Posterior cingulate gyrus (tissue), 11 donors: ENCODE data around the gene RBFOX2.
"Not testable (repeated sequence)": the region's sequence is repeated elsewhere in the genome, so short reads cannot be mapped to it uniquely, and the experiment has no call there.

Experiments used
- DNase-seq, 10 donors: peaks; one replicate each; pipeline versions ENCODE4 v3.0.0 to v3.0.0-alpha.2; 2020 to 2021; ENCODE audit warnings: mixed read lengths in 3 of 10
- intact Hi-C: fragments of 100-400 bp; cut with DNase I; formaldehyde crosslinking; loops from one replicate; pipeline ENCODE4 v1.15.1; 2023

The RBFOX2 gene

GRCh38 chr22:35842954-35843353, 185.7 kb downstream of the RBFOX2 start:
- intact Hi-C loops: no loop called here
- no peak for DNase-seq

DNA sequence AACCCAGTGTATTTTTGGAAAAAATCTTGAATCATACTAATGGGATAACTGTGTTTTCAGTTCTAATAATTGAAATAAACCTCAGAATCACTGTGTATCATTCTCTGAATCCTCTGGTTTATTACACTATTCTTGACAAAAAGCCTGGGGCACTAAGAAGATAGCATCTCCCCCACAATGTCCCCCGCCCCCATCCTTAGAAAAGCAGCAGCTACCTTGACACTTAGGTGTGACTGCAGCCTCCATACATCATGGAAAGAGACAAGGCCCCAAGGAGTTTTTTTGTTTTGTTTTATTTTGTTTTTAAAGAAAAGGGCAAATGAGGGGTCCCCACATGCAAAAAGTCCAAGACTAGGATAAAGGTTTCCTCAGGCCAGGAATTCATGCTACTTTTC, 186.1 kb downstream of the RBFOX2 start:
- no peak for DNase-seq
- intact Hi-C loops: no loop called here

- no peak for DNase-seq
- intact Hi-C loops: no loop called here
These were observed 186.6 kb downstream of the RBFOX2 start for GRCh38 chr22:35841907-35842518.

- DNase-seq: peak; percentile 52 to 94 (median 60)
- intact Hi-C loops: no loop called here
These were observed 188.3 kb downstream of the RBFOX2 start for GRCh38 chr22:35840302-35840739.

GRCh38 chr22:35839841-35840301, 188.8 kb downstream of the RBFOX2 start:
- intact Hi-C loops: loop anchor here (5.0 kb wide), 1 partner anchor 77 kb away; no protein-coding TSS in a partner anchor
- DNase-seq: no peak

DNA sequence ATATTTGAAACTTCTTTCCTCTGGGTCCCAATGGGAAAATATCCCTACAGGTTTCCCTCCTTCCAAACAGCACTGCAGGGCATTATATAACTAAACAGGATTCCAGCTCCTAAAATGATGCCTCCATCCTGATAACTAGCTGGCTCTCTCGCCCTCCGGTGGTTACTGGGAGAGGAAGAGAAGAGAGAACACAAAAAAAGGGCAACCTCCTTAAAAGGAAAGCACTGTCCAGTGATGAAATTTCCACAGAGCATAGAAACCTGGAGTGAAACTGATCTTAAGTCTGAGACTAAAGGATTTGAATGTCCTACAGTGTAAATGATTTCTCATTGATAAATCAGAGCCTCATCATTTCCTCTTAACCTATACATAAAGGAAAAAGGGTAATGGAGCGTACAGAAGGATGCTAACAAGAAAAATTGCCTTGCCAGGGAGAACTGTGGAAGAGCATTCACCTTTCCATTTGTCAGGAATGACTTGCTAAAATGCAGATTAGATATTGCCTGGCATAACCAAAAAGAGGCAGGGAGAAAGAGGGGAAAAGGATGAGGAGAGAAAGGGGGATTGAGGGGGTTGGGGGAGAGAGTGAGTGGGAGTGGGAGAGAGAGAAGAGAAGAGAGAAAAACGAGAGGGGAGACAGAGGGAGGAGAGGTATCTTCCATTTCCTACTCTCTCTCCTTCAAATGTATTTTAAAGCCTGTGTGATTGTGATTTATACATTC, 189.6 kb downstream of the RBFOX2 start:
- intact Hi-C loops: loop anchor here (5.0 kb wide), 1 partner anchor 78 kb away; no protein-coding TSS in a partner anchor
- DNase-seq: peak in 4 of 10 donors; percentile 24 to 80 (median 42)

DNA sequence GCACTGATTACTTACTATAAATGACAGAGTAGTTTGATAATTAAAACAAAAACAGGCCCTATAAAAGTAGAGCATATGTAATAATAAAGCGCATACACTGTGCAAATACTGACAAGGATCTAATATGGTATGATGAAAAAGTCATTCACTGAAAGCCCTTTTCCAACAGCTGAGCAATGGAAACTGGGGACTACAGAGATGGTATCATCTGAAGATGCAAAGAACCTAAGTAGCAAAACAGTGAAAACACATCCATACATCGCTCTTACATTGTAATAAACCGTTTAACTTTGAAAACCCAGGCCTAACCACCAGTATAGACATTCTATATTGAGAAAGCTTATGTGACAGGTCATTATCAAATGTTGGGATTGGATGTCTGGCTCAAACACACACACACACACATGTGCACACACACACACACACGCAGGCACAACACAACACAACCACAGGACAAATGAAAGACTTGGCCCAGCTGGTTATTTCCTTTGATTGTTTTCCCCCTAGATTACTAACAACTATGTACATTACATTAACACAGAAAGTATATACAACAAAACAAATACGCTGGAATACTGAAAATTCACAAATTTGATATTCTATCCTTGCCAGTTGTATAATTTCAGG, 191.4 kb downstream of the RBFOX2 start:
- DNase-seq: no peak
- intact Hi-C loops: loop anchor here (5.0 kb wide), 1 partner anchor 80 kb away; no protein-coding TSS in a partner anchor

GRCh38 chr22:35835998-35836691, 192.5 kb downstream of the RBFOX2 start:
- DNase-seq: peak in 4 of 10 donors; percentile 22 to 87 (median 50)
- intact Hi-C loops: loop anchor here (5.0 kb wide), 1 partner anchor 81 kb away; no protein-coding TSS in a partner anchor

DNA sequence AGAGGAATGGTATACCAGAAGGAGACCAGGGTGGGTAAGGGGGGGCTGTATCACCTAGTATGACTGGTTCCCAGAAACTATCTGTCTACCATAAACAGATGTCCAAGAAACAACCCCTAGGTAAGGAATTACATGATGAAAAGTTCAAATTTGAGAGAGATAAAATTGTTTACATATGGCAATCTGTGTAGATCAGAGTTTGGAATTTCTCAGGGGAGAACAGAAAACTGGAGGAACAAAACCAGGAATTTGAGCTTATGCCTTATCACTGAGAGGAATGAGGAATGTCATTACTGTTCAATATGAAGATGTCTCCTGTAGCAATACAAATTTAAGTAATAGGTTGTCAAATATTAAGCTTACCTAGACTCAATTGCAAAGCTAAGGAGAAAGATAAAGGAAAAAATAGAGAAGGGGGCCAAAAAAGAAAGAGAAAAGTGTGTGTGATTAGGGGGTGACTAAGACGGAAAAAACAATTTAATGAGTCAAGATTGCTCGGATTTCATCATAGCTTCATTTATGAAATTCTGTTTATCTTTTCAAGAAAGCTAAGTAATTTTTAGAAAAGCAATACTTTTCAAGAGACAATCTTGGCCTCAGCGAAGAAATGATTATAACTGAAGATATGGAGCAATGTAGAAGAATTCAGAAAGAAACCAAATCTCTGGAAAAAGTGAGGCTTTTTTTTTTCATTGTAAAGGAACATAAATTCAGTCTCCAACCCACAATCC, 193.2 kb downstream of the RBFOX2 start:
- DNase-seq: no peak
- intact Hi-C loops: loop anchor here (5.0 kb wide), 1 partner anchor 82 kb away; no protein-coding TSS in a partner anchor

GRCh38 chr22:35834061-35834460, 194.6 kb downstream of the RBFOX2 start:
- intact Hi-C loops: no loop called here

DNA sequence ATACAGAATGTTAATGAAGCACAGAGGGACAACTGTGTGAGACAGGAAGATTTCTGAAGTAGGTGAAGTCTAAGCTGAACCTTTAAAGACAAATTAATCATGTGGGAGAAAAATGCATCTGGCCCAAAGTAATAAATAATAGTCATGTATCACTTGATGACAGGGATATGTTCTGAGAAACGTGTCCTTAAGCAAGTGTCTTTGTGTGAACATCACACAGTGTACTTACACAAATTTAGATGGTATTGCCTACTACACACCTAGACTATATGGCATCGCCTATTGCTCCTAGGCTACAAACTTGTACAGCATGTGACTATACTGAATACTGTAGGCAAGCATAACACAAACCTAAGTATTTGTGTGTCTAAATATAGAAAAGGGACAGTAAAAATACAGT, 198.3 kb downstream of the RBFOX2 start:
- no peak for DNase-seq
- intact Hi-C loops: no loop called here

More at GRCh38 chr22:35834061-35834460, 194.6 kb downstream of the RBFOX2 start:
- DNase-seq: no peak

DNA sequence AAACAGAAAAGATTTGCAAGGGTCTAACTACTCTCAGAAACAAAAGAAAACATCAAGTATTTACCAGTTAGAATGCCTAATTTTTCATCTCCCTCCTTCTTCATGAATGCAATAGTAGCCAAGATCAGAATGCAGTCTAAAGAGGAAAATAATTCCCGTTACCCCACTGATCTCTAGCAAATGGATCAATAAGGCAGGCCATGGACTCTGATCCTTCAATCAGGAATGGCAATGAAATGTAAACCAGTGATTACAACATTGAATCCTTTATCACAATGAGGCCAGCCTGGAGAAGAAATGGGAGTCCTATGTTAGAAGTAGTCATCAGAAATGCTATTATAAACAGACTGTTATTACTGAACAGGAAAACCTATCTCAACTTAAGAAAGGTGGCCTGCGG, 204.4 kb downstream of the RBFOX2 start:
- intact Hi-C loops: no loop called here

DNA sequence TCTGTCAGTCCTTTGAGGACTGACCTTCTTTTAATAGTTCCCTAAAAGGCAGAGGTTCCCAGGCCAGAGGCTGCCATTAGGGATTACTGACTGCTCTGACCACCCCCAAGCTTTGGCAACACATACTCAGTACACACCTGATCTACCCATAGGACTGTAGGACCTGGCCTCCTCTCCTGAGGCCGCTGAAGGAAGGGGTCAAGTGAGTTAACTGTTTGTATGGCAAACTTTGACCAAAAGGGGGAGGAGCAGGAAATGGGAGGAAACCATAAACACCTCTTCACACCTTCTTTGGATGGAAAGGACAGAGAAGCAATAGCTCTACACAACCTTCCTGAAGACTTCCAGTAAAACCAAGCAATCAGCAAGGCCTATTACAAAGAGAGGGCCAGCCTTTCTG, 207.0 kb downstream of the RBFOX2 start:
- intact Hi-C loops: no loop called here
- DNase-seq: no peak

More for the DNA sequence above, 204.4 kb downstream of the RBFOX2 start:
- DNase-seq: no peak

- intact Hi-C loops: no loop called here
- DNase-seq: no peak
These were observed 209.2 kb downstream of the RBFOX2 start for GRCh38 chr22:35819421-35819820.

- no peak for DNase-seq
- intact Hi-C loops: no loop called here
These were observed 209.7 kb downstream of the RBFOX2 start for GRCh38 chr22:35818897-35819296.

DNA sequence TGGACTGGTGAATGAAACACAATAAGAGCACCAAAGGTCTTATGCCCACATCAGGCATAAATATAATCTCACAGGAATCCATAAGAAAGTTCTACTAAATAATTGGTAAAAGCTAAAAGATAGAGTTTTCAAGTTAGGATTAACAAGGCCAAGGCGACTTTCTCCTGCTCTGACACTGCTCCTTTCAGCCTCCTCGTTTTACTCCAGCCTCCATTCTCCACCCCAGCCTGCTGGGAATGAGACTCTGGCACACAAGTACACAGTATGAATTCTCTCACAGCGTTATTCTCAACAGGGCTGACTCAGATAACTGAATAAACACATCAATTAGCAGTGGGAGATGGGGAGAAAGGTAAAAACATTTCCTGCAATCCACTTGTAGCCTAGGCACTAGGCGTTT, 216.0 kb downstream of the RBFOX2 start:
- DNase-seq: no peak
- intact Hi-C loops: no loop called here

DNA sequence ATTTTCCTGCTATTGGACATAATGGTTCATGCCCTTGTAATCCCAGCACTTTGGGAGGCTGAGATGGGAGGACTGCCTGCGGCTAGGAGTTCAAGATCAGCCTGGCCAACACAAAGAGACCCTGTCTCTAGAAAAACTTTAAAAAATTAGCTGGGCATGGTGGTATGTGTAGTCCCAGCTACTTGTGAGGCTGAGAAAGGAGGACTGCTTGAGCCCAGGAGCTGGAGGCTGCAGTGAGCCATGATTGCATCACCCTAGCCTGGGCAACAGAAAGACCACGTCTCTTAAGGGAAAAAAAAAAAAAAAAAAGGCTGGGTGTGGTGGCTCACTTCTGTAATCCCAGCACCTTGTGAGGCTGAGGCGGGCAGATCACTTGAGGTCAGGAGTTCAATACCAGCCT, 217.0 kb downstream of the RBFOX2 start:
- intact Hi-C loops: no loop called here
- no peak for DNase-seq

DNA sequence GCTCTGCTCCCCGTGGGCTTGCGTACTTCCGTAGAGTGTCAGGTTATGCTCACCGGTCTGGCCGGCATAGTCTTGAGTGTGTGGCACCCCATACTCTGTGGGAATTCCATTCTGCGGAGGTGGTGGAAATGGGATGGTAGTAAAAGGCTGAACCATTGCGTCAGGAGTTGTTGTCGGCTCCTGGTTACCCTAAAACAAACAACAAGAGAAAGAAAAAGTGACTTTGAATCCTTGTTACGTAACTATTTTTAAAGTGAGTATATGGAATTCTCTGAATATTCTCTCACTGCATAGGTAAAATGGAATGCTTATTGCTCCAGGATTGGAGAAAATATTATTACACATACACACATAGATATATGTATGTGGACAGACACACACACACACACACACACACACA, 218.8 kb downstream of the RBFOX2 start:
- DNase-seq: no peak
- intact Hi-C loops: no loop called here

DNA sequence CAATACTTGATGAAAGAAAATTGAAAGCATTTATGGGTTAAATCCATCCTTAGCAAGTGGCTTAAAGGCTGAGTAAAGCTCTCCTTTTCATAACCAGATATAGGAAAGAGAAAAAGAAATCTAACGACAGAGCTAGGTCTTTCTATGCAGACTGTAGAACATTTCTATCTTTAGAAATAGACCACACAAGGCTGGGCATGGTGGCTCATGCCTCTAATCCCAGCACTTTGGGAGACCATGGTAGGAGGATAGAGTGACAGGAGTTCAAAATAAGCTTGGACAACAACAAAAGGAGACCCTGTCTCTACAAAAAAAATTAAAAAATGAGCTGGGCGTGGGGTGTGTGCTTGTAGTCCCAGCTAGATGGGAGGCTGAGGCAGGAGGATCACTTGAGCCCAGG, 220.2 kb downstream of the RBFOX2 start:
- DNase-seq: no peak
- intact Hi-C loops: no loop called here

DNA sequence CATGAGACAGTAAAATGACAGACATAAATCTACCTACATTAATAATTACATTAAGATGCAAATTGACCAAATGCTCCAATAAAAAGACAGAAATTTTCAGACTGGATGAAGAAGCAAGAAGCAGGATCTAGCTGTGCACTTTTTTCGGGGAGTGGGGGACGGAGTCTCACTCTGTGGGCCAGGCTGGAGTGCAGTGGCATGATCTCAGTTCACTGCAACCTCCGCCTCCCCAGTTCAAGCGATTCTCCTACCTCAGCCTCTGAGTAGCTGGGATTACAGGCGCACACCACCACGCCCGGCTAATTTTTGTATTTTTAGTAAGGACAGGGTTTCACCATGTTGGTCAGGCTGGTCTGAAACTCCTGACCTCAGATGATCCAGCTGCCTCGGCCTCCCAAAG, 222.0 kb downstream of the RBFOX2 start:
- intact Hi-C loops: not testable (repeated sequence)
- DNase-seq: peak in 1 of 10 donors; percentile 70
